Measurements from ENCODE around the gene SYNPO2.

SYNPO2 gene

GRCh38 chr4:118985170-118986000 is 96.7 kb downstream of the SYNPO2 start:
- peaks cover 12% of the 10 kb centered on the region for H3K4me1 ChIP-seq (ENCODE audit: insufficient read depth, poor library complexity, severe bottlenecking)
- H3K36me3 ChIP-seq (ENCODE audit: low read depth) = no peaks in the 10 kb centered on the region
- H3K4me3 ChIP-seq (ENCODE audit: severe bottlenecking) = no peak overlapping the region
- DNase-seq (ENCODE audit: low spot score) = no peak
- no peak for TF ChIP-seq CTCF (IDR thresholded peaks at IDR 0.05; ENCODE audit: poor library complexity, severe bottlenecking)
- no peak overlapping the region for H3K27ac ChIP-seq (ENCODE audit: poor library complexity, severe bottlenecking)
- ATAC-seq (ENCODE audit: low read depth) = no peak
- no peaks in the 10 kb centered on the region for H3K9me3 ChIP-seq (ENCODE audit: severe bottlenecking)
- no peaks in the 10 kb centered on the region for H3K27me3 ChIP-seq (ENCODE audit: insufficient read depth, poor library complexity, severe bottlenecking)

GRCh38 chr4:118987959-118988634 is 99.4 kb downstream of the SYNPO2 start:
- peaks cover 12% of the 10 kb centered on the region for H3K4me1 ChIP-seq (ENCODE audit: insufficient read depth, poor library complexity, severe bottlenecking)
- H3K36me3 ChIP-seq (ENCODE audit: low read depth) = no peaks in the 10 kb centered on the region
- H3K27ac ChIP-seq (ENCODE audit: poor library complexity, severe bottlenecking) = peak overlapping the region; percentile 67

GRCh38 chr4:118988635-118988972 is 100.0 kb downstream of the SYNPO2 start:
- peaks cover 12% of the 10 kb centered on the region for H3K4me1 ChIP-seq (ENCODE audit: insufficient read depth, poor library complexity, severe bottlenecking)
- ATAC-seq (ENCODE audit: low read depth) (no peak), DNase-seq (ENCODE audit: low spot score) (no peak)
- no peaks in the 10 kb centered on the region for H3K9me3 ChIP-seq (ENCODE audit: severe bottlenecking)
- H3K27me3 ChIP-seq (ENCODE audit: insufficient read depth, poor library complexity, severe bottlenecking) = no peaks in the 10 kb centered on the region
- H3K36me3 ChIP-seq (ENCODE audit: low read depth) = no peaks in the 10 kb centered on the region
- H3K4me3 ChIP-seq (ENCODE audit: severe bottlenecking) = no peak overlapping the region
- TF ChIP-seq CTCF (IDR thresholded peaks at IDR 0.05; ENCODE audit: poor library complexity, severe bottlenecking) = no peak
- peak overlapping the region; percentile 67 for H3K27ac ChIP-seq (ENCODE audit: poor library complexity, severe bottlenecking)

More at GRCh38 chr4:118987959-118988634, 99.4 kb downstream of the SYNPO2 start:
- no peak for DNase-seq (ENCODE audit: low spot score)
- H3K4me3 ChIP-seq (ENCODE audit: severe bottlenecking) = no peak overlapping the region
- H3K27me3 ChIP-seq (ENCODE audit: insufficient read depth, poor library complexity, severe bottlenecking) = no peaks in the 10 kb centered on the region
- no peaks in the 10 kb centered on the region for H3K9me3 ChIP-seq (ENCODE audit: severe bottlenecking)
- ATAC-seq (ENCODE audit: low read depth) = no peak
- TF ChIP-seq CTCF (IDR thresholded peaks at IDR 0.05; ENCODE audit: poor library complexity, severe bottlenecking) = no peak

- peaks cover 12% of the 10 kb centered on the region for H3K4me1 ChIP-seq (ENCODE audit: insufficient read depth, poor library complexity, severe bottlenecking)
- TF ChIP-seq CTCF (IDR thresholded peaks at IDR 0.05; ENCODE audit: poor library complexity, severe bottlenecking) = no peak
- H3K4me3 ChIP-seq (ENCODE audit: severe bottlenecking) = no peak overlapping the region
- no peaks in the 10 kb centered on the region for H3K36me3 ChIP-seq (ENCODE audit: low read depth)
- no peaks in the 10 kb centered on the region for H3K9me3 ChIP-seq (ENCODE audit: severe bottlenecking)
- DNase-seq (ENCODE audit: low spot score) (no peak), ATAC-seq (ENCODE audit: low read depth) (peak; percentile 89)
- no peaks in the 10 kb centered on the region for H3K27me3 ChIP-seq (ENCODE audit: insufficient read depth, poor library complexity, severe bottlenecking)
- peak overlapping the region; percentile 67 for H3K27ac ChIP-seq (ENCODE audit: poor library complexity, severe bottlenecking)
These were observed 100.7 kb downstream of the SYNPO2 start for GRCh38 chr4:118989098-118990080.
